HEK293 (cell line): ENCODE data around the gene CPEB3.

Experiments used
- CTCF ChIP-seq: fragments of 450-650 bp; formaldehyde crosslinking; IDR thresholded peaks from 2 replicates; pipeline ENCODE4 v1.5.1; 2016; ENCODE audit warnings: missing biosample characterization, missing genetic modification characterization
- ZNF792 ChIP-seq: fragments of 450-650 bp; formaldehyde crosslinking; IDR thresholded peaks from 2 replicates; pipeline ENCODE4 v1.5.1; 2016; ENCODE audit warnings: missing biosample characterization, missing genetic modification characterization

GRCh38 chr10:92112462-92112861 lies 178.4 kb downstream of the CPEB3 start:
- TF ChIP-seq CTCF (tag by site-specific recombination), result no peak
- no peak for TF ChIP-seq ZNF792 (tag by site-specific recombination)
